GM19351 (cell line): ENCODE data around the gene GALNT9.
"Not testable (repeated sequence)": the region's sequence is repeated elsewhere in the genome, so short reads cannot be mapped to it uniquely, and the experiment has no call there.

Experiments used
- ATAC-seq: cut with Tn5 transposase; IDR thresholded peaks from one replicate; pipeline ENCODE4 v1.9.1; 2021; ENCODE audit warnings: mild to moderate bottlenecking, moderate library complexity; ENCODE audit not compliant: unreplicated experiment

GALNT9 gene

DNA sequence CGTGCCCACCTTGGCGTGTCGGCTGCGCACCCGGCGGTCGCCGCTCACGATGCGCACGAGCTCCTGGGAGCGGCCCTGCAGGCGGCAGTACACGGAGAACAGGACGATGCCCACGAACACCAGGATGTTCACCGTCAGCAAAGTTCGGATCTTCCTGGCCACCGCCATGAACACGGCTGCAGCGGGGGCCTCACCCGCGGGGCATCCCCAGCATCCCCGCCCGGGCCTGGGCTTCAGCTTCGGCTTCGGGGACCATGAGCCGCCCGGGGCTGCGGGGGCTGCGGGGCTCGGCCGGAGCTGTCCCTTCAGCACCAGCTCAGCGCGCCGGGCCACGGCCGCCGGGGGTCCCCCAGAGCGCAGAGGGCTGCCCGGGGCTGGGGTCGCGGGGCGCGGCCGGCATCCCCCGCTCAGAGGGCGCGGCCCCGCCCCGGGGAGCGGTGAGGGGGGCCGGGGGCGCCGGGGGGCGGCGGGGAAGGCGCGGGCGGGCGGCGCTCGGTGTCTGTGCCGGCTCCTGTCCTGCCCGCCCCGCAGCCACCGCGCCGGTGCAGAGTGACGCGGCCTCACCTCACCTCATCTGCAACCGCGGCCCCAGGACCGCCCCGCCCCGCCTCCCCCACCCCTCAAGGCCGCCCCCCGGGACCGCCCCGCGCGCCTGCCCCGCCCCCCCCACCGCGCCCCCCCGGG, at the start of gene GALNT9:
TSS of gene GALNT9 (minus strand) at position 554 of the 684 bp plus-strand sequence. CDS start at position 168, 386 bp downstream.
- no peak for ATAC-seq

- ATAC-seq: not testable (repeated sequence)
Observed at GRCh38 chr12:132379057-132379456, 49.7 kb upstream of the GALNT9 start.

- ATAC-seq: no peak
Observed at GRCh38 chr12:132377147-132377546, 47.8 kb upstream of the GALNT9 start.

DNA sequence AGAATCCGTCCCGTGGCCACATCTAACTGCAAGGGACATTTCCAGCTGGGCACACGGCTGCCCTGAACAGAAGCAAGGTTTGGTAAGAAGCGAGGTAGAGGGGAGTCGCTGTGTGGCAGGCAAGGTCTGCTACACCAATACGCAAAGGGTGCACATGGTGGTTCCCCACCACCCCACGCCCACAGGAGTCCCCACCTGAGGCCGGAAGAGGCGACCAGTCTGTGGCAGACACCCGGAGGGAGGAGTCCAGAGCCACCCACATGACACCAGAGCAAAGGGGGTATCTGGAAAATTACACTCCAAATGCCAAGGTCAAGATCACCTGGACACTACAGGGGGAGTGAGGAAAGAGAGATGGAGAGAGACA, 47.1 kb upstream of the GALNT9 start:
- ATAC-seq: no peak

DNA sequence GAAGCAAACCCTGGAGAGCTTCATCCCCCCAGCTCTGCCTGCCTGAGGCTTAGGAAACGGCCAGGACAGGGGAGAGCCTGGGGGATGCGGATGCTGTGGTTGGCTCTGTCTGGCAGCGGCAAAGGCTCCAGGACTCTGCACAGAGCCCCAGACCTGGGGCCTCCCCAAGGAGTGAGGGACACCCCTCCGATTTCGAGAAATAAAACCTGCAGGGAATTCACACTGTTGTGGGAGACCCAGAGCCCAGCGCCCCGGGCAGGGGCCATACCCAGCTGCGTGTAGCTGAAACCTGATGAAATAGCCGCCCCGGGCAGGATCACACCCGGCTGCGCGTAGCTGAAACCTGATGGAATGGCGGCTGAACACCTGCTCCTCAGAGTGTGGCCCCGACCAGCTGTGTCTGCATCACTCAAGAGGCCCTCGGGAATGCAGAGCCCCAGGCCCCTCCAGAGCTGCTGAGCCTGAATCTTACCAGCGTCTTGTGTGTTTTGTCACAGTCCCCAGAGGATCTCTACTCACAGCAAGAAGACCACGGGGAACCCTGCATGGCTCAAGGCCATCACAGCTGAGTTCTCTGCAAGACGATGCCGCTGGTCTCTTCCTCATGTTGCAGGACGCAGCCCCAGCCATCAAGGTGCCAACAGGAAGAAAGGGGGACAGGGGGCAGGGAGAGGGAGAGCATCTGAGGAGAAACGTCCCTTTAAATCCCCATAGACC, 46.5 kb upstream of the GALNT9 start:
- ATAC-seq: no peak

DNA sequence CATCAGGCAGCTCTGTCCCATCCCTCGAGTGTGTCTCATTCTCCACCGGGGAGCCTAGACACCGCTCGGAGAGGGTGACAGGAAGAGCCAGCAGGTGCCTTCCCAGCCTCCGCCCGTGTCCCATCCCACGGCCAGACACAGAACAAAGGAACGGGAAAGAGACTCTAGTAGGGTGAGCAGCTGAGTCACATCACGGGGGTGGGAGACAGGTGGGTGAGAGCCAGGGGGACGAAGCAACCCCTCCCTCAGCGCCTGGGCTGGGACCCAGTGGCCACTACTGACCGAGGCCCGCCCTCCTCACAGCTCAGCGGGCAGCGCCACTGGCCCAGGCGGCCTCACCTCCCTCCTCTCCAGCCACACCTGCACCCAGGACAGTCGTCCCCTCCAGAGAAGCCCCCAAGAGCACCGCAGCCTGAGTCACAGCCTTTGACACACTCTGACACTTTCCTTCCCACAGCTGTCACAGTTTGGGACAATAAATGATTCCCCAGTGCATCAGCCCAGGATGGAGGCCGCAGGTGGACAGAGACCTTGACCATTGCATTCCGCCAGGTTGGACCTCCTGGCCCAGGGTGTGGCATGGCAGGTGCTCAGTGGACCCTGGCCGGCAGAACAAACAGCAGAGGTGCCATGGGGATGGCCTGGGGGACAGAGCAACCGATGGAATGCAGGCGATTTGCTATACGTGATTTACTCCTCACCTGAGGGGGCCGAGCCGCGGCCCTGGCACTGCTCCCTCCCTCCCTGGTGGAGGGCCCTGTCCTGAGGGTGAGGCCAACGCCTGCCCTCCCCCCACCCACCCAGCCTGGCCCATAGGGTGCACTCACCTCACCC, 45.4 kb upstream of the GALNT9 start:
- ATAC-seq: no peak

DNA sequence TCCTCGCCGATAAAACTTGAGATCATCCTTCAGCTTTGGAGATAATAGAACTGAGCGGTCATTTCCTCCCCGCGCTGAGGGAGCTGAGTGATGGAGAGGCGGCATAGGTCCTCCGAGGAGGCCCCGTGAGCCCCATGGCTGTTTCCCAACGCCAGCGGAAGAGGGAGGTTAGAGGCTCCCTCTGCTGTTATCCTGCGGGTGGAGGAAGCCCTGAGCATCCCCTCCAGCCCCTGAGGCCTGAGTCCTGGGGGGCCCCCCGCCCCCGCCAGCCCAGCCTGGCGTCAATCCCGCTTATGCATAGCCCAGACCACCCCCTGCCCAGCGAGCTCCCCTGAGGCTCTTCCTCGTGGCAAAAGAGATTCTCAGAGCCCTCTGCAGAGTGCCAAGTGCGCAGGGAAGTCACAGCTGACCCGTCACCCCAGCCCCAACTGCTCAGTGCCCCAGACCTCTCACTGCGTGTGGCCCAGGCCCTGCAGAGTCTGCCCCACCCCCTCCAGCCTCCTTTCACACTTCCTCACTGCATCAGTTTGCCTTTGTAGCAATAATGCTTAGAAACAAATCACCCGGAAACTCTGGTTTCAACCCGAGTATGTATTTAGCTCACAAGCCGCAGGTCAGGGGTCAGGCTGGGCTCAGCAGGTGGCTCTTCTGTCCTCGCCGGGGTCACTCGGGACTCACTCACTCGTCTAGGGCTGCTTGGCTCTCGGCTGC, 44.7 kb upstream of the GALNT9 start:
- no peak for ATAC-seq

DNA sequence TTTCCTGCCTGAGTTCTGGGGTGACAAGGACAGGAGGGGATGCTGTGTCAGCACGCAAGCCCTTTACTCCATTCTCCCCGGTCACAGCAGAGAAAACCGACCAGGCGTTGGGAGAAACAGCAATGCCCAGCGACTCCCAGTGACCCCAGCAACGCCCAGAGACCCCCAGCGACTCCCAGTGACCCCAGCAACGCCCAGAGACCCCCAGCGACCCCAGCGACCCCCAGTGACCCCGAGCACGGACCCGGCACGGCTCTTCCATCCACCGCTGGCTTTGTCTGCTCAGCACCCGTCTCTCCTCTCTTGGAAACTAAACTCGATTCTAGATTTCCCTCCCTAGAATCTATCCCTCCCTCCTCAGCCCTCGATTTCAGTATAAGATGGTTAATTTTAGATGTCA, 38.5 kb upstream of the GALNT9 start:
- ATAC-seq: no peak

GRCh38 chr12:132367071-132367851, 37.9 kb upstream of the GALNT9 start:
- ATAC-seq: no peak

DNA sequence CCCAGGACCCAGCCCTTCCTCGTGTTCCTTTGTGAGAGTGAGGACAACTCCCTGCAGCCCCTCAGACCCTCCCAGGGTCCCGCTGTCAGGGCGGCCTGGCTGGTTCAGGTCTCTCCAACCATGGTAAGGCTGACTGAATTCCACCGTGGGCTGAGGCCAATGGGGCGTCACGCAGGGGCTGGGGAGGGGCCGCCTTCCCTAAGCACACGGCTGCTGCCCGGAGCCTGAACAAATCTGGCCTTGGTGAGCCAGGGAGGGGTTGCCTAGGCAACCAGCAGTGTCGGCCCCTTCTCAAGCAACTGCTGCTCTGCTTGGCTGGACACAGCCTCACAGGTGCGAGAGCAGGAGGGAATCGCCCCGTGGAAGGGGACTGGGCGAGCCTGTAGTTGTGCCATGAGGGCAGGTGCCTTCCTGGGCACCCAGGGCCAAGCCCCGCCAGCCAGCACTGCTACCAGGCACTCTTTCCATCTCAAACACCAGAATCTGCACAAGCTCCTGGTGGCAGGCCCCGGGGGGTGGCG, 37.0 kb upstream of the GALNT9 start:
- no peak for ATAC-seq

DNA sequence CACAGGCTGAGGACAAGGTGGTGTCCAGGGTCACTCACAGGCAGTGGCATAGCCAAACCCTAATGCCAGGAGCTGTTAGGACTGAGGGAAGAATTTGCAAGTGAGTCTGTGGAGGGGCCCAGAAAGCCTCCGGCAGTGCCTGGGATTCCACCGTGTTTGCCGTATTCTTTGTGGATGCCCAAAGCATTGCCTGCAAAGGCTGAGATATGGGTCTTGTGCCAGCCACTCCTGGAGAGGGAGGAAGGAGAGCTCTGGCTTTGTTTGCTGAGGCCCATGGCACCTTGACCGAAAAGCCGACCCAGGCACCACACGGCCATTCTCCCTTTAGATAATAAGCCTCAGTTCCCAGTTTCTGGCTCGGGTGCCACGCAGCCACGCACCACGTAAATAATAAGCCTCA, 35.8 kb upstream of the GALNT9 start:
- ATAC-seq: no peak

DNA sequence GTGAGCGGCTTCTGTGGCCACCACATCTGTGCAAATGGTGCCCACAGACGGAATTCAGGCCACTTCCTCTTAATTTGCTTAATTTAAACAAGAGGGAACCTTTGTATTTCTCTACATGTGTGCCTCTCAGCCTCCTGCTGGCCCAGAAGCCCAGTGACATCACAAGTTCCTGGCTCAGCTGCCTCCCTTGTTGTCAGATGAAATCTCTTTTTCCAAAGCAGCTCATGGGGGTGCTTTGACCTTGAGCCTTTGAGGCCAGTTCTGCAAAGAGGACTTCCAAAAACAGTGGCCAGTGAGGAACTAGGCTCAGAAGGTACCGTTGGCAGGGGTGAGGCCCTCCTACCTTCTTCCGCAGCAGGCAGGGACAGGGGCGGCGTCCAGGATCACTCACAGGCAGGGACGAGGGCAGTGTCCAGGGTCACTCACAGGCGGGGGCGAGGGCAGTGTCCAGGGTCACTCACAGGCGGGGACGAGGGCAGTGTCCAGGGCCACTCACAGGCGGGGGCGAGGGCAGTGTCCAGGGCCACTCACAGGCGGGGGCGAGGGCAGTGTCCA, 35.0 kb upstream of the GALNT9 start:
- no peak for ATAC-seq

GRCh38 chr12:132363661-132364347, 34.4 kb upstream of the GALNT9 start:
- ATAC-seq: no peak

- ATAC-seq: no peak
Observed at GRCh38 chr12:132362996-132363660, 33.7 kb upstream of the GALNT9 start.

DNA sequence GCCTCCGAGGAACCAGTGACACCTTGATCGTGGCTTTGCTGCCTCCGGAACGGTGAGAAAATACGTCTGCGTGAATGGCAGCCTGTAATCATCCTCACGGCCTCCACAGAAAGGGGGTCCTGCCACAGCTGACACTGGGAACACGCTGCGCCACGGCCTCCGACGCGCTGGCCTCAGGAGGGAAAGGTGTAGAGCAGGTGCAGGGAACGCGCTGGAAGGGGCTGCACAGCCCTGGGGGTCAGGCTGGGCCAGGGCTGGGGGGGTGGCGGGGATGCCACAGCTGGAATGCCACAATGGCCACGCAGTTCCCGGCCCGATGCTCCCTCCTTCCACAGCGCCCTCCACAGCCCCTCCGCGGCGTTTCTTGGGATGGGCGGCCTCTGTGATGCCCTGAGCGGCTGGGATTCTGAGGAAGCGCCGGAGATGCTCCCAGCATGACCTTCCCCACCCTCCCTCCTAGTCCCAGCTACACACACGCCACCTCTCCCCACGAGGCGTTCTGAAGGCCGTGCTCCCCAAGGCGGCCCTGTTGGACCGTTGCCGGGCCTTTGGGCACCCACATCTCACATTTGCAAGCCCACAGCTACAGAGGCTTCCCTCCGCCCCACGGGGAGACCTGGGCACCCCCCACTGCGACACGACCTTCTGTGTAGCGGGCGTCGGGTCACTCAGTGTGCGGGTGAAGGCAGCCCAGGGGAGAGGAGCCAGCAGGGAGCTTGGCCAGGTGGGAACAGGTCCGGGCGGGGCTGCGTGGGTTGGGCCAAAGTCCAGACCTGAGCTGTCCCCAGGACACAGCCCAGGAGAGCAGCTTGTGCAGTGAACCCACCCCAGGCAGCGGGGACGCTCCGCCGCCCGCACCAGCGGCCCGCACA, 31.8 kb upstream of the GALNT9 start:
- ATAC-seq: no peak

- no peak for ATAC-seq
Observed at GRCh38 chr12:132360410-132360809, 31.0 kb upstream of the GALNT9 start.

DNA sequence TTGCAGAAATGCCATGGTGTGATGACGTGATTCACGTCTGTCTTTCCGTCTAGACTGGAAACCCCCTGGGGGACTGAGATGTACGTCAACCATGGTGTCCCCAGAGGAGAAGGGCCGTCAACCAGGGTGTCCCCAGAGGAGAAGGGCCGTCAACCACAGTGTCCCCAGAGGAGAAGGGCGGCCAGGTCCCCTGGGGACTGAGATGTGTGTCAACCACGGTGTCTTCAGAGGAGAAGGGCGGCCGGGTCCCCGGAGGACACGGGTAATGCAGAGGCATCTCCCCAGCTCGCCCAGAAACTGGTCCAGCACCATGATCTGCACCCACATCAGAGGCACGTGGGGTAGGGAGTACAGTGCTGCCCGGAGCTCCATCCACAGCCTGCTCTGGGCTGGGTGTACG, 30.6 kb upstream of the GALNT9 start:
- ATAC-seq: no peak

DNA sequence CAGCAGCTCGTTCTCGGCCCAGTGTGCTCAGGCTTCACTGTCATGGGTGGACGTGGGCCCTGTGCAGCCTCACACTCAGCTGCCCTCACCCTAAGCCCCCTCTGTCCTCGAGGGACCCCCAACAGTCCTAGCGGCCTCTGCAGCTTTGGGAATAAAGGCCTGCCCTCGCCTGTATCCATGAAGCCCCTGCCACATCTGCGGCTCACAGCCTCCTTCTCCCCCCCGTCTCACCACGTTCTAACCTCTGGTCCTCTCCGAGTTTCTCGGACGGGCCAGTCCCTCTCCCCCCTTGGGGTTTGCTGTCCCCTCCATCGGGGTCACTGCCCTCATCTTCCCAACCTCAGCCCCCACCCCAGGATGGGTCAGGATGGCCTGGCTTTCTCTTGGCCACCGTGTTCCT, 30.2 kb upstream of the GALNT9 start:
- no peak for ATAC-seq
